ENCODE data around the gene CD109.

DNA sequence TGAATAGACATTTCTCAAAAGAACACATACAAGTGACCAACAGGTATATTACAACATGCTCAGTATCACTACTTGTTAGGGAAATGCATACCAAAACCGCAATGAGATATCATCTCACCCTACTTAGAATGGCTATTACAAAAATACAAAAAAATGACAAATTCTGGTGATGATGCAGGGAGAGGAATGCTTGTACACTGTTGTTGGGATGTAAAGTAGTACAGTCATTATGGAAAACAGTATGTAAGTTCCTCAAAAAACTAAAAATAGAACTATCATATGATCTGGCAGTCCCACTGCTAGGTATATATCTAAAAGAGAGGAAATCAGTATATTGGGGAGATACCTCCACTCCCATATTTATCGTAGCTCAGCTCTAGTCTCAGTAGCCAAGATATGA is 31.3 kb upstream of the CD109 start:
- TF ChIP-seq, protein P1, sequence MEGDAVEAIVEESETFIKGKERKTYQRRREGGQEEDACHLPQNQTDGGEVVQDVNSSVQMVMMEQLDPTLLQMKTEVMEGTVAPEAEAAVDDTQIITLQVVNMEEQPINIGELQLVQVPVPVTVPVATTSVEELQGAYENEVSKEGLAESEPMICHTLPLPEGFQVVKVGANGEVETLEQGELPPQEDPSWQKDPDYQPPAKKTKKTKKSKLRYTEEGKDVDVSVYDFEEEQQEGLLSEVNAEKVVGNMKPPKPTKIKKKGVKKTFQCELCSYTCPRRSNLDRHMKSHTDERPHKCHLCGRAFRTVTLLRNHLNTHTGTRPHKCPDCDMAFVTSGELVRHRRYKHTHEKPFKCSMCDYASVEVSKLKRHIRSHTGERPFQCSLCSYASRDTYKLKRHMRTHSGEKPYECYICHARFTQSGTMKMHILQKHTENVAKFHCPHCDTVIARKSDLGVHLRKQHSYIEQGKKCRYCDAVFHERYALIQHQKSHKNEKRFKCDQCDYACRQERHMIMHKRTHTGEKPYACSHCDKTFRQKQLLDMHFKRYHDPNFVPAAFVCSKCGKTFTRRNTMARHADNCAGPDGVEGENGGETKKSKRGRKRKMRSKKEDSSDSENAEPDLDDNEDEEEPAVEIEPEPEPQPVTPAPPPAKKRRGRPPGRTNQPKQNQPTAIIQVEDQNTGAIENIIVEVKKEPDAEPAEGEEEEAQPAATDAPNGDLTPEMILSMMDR (conservative IDR thresholded peaks at IDR 0.05; ENCODE audit: low read depth, low read length), result no peak
- no peak for TF ChIP-seq EZH2phosphoT487 (IDR thresholded peaks at IDR 0.05; ENCODE audit: borderline replicate concordance, low read length)

All from PC-3 (cell line).